Loucy (cell line): ENCODE data around the gene DDX3Y.

Source experiments
- H2AFZ ChIP-seq: fragments of 200-600 bp; sonication (generic); 2 replicates; pipeline ENCODE4 v1.6.0; 2016; ENCODE audit warnings: antibody characterized with exemption, mild to moderate bottlenecking, low read length, moderate library complexity
- H3F3A ChIP-seq: fragments of 200-600 bp; 2 replicates; pipeline ENCODE4 v1.6.0; 2016; ENCODE audit warnings: antibody characterized with exemption, low read depth, mild to moderate bottlenecking
- H3K27me3 ChIP-seq: fragments of 200-600 bp; sonication (generic); 2 replicates; pipeline ENCODE4 v1.6.1; 2014; ENCODE audit warnings: low read length, mild to moderate bottlenecking; ENCODE audit not compliant: insufficient read depth, poor library complexity, severe bottlenecking
- H3K36me3 ChIP-seq: fragments of 200-600 bp; sonication (generic); 2 replicates; pipeline ENCODE4 v1.6.1; 2016; ENCODE audit warnings: low read length; ENCODE audit not compliant: insufficient read depth
- H3K4me1 ChIP-seq: fragments of 200-600 bp; sonication (generic); 2 replicates; pipeline ENCODE4 v1.5.1; 2014; ENCODE audit warnings: low read length, mild to moderate bottlenecking; ENCODE audit not compliant: insufficient read depth, poor library complexity, severe bottlenecking
- H3K4me2 ChIP-seq: fragments of 200-600 bp; sonication (generic); 2 replicates; pipeline ENCODE4 v1.6.0; 2014; ENCODE audit warnings: antibody characterized with exemption, low read length, low read depth, mild to moderate bottlenecking; ENCODE audit not compliant: poor library complexity, severe bottlenecking
- H3K4me3 ChIP-seq: fragments of 200-600 bp; sonication (generic); 2 replicates; pipeline ENCODE4 v1.5.1; 2014; ENCODE audit warnings: low read length, mild to moderate bottlenecking, mixed read lengths; ENCODE audit not compliant: poor library complexity, severe bottlenecking
- H3K79me2 ChIP-seq: fragments of 200-600 bp; sonication (generic); 2 replicates; pipeline ENCODE4 v1.6.1; 2014; ENCODE audit warnings: low read length; ENCODE audit not compliant: insufficient read depth
- H3K9ac ChIP-seq: fragments of 200-600 bp; sonication (generic); 2 replicates; pipeline ENCODE4 v1.6.0; 2014; ENCODE audit warnings: mild to moderate bottlenecking, low read depth, low read length, moderate library complexity; ENCODE audit not compliant: poor library complexity, severe bottlenecking
- H3K9me2 ChIP-seq: fragments of 200-600 bp; sonication (generic); replicated peaks from 2 replicates; pipeline ENCODE4 v1.6.1; 2016; ENCODE audit warnings: low read depth, low read length, mixed read lengths
- H3K9me3 ChIP-seq: fragments of 200-600 bp; sonication (generic); 2 replicates; pipeline ENCODE4 v1.6.1; 2014; ENCODE audit warnings: mild to moderate bottlenecking, antibody characterized with exemption, low read length, low read depth; ENCODE audit not compliant: insufficient read depth
- H4K20me1 ChIP-seq: fragments of 200-600 bp; sonication (generic); 2 replicates; pipeline ENCODE4 v1.6.0; 2014; ENCODE audit warnings: antibody characterized with exemption, low read length, mild to moderate bottlenecking; ENCODE audit not compliant: insufficient read depth, poor library complexity, severe bottlenecking
- CTCF ChIP-seq: fragments of 200-600 bp; sonication (generic); conservative IDR thresholded peaks from 2 replicates; pipeline ENCODE4 v1.5.1; 2014; ENCODE audit warnings: mild to moderate bottlenecking, antibody characterized with exemption, low read length
- EZH2phosphoT487 ChIP-seq: fragments of 200-600 bp; IDR thresholded peaks from 2 replicates; pipeline ENCODE4 v1.6.1; 2018; ENCODE audit warnings: antibody characterized with exemption, mild to moderate bottlenecking, moderate library complexity, borderline replicate concordance

Gene DDX3Y

DNA sequence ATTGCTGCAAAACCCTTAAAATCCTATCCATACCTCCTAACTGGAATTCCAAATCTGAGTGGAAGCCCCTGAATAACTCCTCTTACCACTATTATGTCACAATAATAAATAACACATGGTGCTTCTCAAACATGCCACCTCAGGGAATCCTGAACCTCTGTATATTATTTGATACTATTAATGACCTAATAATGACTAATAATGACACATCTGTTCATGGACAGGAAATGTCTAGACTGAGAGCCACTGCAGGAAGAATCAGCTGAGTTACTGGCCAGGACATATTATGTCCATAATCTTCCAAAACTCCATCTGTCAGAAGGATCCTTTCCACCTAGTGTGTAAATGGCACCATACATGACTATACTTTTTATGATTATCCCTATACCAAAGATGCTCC is 7.7 kb upstream of the DDX3Y start:
- Histone ChIP-seq H3K4me1 (no peaks in the 10 kb centered on the region), H3F3A (no peaks in the 10 kb centered on the region), H2AFZ (no peak overlapping the region), H4K20me1 (no peaks in the 10 kb centered on the region), H3K4me2 (no peak overlapping the region), H3K36me3 (no peaks in the 10 kb centered on the region), H3K79me2 (no peaks in the 10 kb centered on the region), H3K9ac (no peak overlapping the region), H3K9me2 (no peaks in the 10 kb centered on the region), H3K27me3 (no peaks in the 10 kb centered on the region), H3K9me3 (no peaks in the 10 kb centered on the region), H3K4me3 (no peak overlapping the region)
- TF ChIP-seq EZH2phosphoT487 (no peak), CTCF (no peak)

DNA sequence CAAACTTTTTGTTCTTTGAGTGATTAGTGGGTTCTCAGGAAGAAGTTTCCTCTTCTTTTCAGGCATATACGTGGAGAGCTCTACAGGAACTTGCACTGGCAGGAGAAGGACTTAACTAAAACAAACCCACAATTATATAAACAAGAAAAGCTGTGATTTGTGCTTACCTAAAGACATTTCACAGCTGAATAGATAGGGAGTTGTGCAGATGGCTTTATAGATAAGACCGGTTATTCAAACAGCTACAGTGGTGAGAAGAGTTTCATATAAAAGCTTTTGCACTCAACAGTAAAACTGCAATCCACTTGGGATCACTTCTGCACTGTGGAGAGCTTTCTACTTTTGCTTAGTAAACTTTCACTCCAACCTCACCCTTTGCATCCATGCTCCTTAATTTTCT is 6.1 kb upstream of the DDX3Y start:
- H3F3A ChIP-seq: no peaks in the 10 kb centered on the region
- H3K79me2 ChIP-seq: no peaks in the 10 kb centered on the region
- H3K27me3 ChIP-seq: no peaks in the 10 kb centered on the region
- H3K4me1 ChIP-seq: no peaks in the 10 kb centered on the region
- no peaks in the 10 kb centered on the region for H3K9me2 ChIP-seq
- H4K20me1 ChIP-seq: no peaks in the 10 kb centered on the region
- no peak overlapping the region for H3K9ac ChIP-seq
- no peak overlapping the region for H3K4me2 ChIP-seq
- H3K9me3 ChIP-seq: no peaks in the 10 kb centered on the region
- no peak overlapping the region for H2AFZ ChIP-seq
- TF ChIP-seq EZH2phosphoT487 (no peak), CTCF (no peak)
- no peak overlapping the region for H3K4me3 ChIP-seq
- H3K36me3 ChIP-seq: no peaks in the 10 kb centered on the region

DNA sequence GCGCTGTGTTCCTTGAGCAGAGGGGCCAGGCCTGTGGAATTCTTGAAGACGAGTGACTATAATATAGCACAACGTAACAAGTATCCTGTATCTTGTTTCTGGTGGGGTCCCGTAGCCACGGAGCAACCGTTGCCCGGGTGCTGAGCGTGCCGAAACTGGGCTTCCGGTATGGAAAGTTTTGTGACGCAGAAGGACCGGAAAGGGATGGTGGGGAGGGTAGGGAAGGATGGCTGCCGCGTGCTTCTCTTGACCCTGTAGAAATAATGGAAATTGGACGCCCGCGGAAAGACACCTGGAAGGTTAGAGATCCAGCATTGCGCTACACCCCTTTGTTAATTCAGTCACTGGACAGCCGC is 827 bp downstream of the DDX3Y start:
- H3K36me3 ChIP-seq: no peaks in the 10 kb centered on the region
- no peaks in the 10 kb centered on the region for H3K27me3 ChIP-seq
- no peaks in the 10 kb centered on the region for H4K20me1 ChIP-seq
- no peak for TF ChIP-seq CTCF
- TF ChIP-seq EZH2phosphoT487: no peak
- no peak overlapping the region for H3K9ac ChIP-seq
- H3K79me2 ChIP-seq: no peaks in the 10 kb centered on the region
- H2AFZ ChIP-seq: no peak overlapping the region
- no peaks in the 10 kb centered on the region for H3K4me1 ChIP-seq
- no peak overlapping the region for H3K4me2 ChIP-seq
- no peaks in the 10 kb centered on the region for H3K9me2 ChIP-seq
- H3K9me3 ChIP-seq: no peaks in the 10 kb centered on the region
- H3F3A ChIP-seq: no peaks in the 10 kb centered on the region
- no peak overlapping the region for H3K4me3 ChIP-seq
